Chondrocyte (in vitro differentiated cells): ENCODE results near the gene ACO1. TPM values are rescaled to one million over a fixed set of nuclear protein-coding genes. Genes with fewer than 3 reads are reported as not detected.

Experiments used
- DNase-seq: peaks from one replicate; pipeline ENCODE4 v3.0.0; 2021; ENCODE audit warnings: mixed read lengths, low spot score
- H3K27ac Mint-ChIP-seq: one replicate; pipeline ENCODE4 v1.8.0; 2021; ENCODE audit warnings: mild to moderate bottlenecking, moderate library complexity, mixed read lengths; ENCODE audit not compliant: unreplicated experiment
- H3K27me3 Mint-ChIP-seq: 2 replicates; pipeline ENCODE4 v1.8.0; 2021; ENCODE audit warnings: low read depth, mixed read lengths
- H3K36me3 Mint-ChIP-seq: 2 replicates; pipeline ENCODE4 v1.8.0; 2021; ENCODE audit warnings: low read depth, mixed read lengths
- H3K4me1 Mint-ChIP-seq: 2 replicates; pipeline ENCODE4 v1.8.0; 2021; ENCODE audit warnings: low read depth, mild to moderate bottlenecking, mixed read lengths
- H3K4me3 Mint-ChIP-seq: one replicate; pipeline ENCODE4 v1.8.0; 2021; ENCODE audit warnings: mild to moderate bottlenecking, moderate library complexity, mixed read lengths; ENCODE audit not compliant: unreplicated experiment
- H3K9me3 Mint-ChIP-seq: 2 replicates; pipeline ENCODE4 v1.8.0; 2021; ENCODE audit warnings: low read depth, mixed read lengths
- CTCF ChIP-seq: fragments of 200-600 bp; sonication (generic); IDR thresholded peaks from 2 replicates; pipeline ENCODE4 v1.5.0; 2021; ENCODE audit warnings: antibody characterized with exemption, mild to moderate bottlenecking, moderate library complexity
- total RNA-seq: library from RNA; stranded (reverse); gene quantifications from 3 replicates; pipeline ENCODE4 v1.2.1, GENCODE V29; 2021

ACO1 gene
- total RNA-seq, 1 donor from 2014 or later, result 44.7 TPM

- peak overlapping the region; percentile 82 for H3K27ac Mint-ChIP-seq
- no peak for DNase-seq
These were observed 42.0 kb downstream of the ACO1 start for GRCh38 chr9:32426278-32426939.

GRCh38 chr9:32427111-32427873 is 42.8 kb downstream of the ACO1 start:
- Mint-ChIP-seq H3K4me3 (no peak overlapping the region), H3K27me3 (no peaks in the 10 kb centered on the region), H3K4me1 (peaks cover 55% of the 10 kb centered on the region), H3K27ac (peak overlapping the region; percentile 39), H3K9me3 (no peaks in the 10 kb centered on the region), H3K36me3 (peaks cover 27% of the 10 kb centered on the region)
- no peak for TF ChIP-seq CTCF
- DNase-seq, result no peak

More at GRCh38 chr9:32426278-32426939, 42.0 kb downstream of the ACO1 start:
- Mint-ChIP-seq H3K27me3 (no peaks in the 10 kb centered on the region), H3K36me3 (peaks cover 32% of the 10 kb centered on the region), H3K4me1 (peaks cover 46% of the 10 kb centered on the region), H3K9me3 (no peaks in the 10 kb centered on the region), H3K4me3 (no peak overlapping the region)
- TF ChIP-seq CTCF, result no peak

GRCh38 chr9:32430720-32431119 is 46.3 kb downstream of the ACO1 start:
- no peaks in the 10 kb centered on the region for H3K27me3 Mint-ChIP-seq
- no peaks in the 10 kb centered on the region for H3K9me3 Mint-ChIP-seq
- H3K36me3 Mint-ChIP-seq, result peaks cover 26% of the 10 kb centered on the region
- H3K27ac Mint-ChIP-seq, result peak overlapping the region; percentile 58
- H3K4me3 Mint-ChIP-seq, result peak overlapping the region; percentile 2
- H3K4me1 Mint-ChIP-seq, result peaks cover 47% of the 10 kb centered on the region
- no peak for DNase-seq
- no peak for TF ChIP-seq CTCF

GRCh38 chr9:32431196-32431595 is 46.8 kb downstream of the ACO1 start:
- H3K27me3 Mint-ChIP-seq, result no peaks in the 10 kb centered on the region
- H3K27ac Mint-ChIP-seq, result peak overlapping the region; percentile 58
- H3K9me3 Mint-ChIP-seq, result no peaks in the 10 kb centered on the region
- no peak for DNase-seq
- H3K4me1 Mint-ChIP-seq, result peaks cover 42% of the 10 kb centered on the region
- no peak for TF ChIP-seq CTCF
- peak overlapping the region; percentile 2 for H3K4me3 Mint-ChIP-seq
- peaks cover 25% of the 10 kb centered on the region for H3K36me3 Mint-ChIP-seq

- peak overlapping the region; percentile 83 for H3K27ac Mint-ChIP-seq
- no peak overlapping the region for H3K4me3 Mint-ChIP-seq
- TF ChIP-seq CTCF, result peak; percentile 84
- H3K36me3 Mint-ChIP-seq, result peaks cover 31% of the 10 kb centered on the region
- H3K4me1 Mint-ChIP-seq, result peaks cover 36% of the 10 kb centered on the region
- no peak for DNase-seq
- H3K9me3 Mint-ChIP-seq, result no peaks in the 10 kb centered on the region
- no peaks in the 10 kb centered on the region for H3K27me3 Mint-ChIP-seq
These were observed 47.6 kb downstream of the ACO1 start for GRCh38 chr9:32431940-32432555.
